Common myeloid progenitor, CD34-positive (primary cell): ENCODE results near the gene SLCO6A1.

ENCODE experiments used
- CTCF ChIA-PET: fragments of 350-600 bp; sonication (Branson Sonifier 250); formaldehyde crosslinking; loops from one replicate; lab custom pipeline; 2021; ENCODE audit warnings: antibody characterized with exemption; lab: Charles Lee
- POLR2A ChIA-PET: fragments of 350-600 bp; sonication (Branson Sonifier 250); formaldehyde crosslinking; loops from one replicate; lab custom pipeline; 2021; ENCODE audit warnings: antibody characterized with exemption; lab: Charles Lee
- DNase-seq, 3 donors: peaks; one replicate each; pipeline versions ENCODE4 v3.0.0 to v3.0.0-alpha.2; 2013
- H3K27ac ChIP-seq, 2 experiments: 1 replicate in 1 of 2; 2 replicates in 1 of 2; pipeline ENCODE4 v1.7.0; 2013; ENCODE audit warnings: inconsistent platforms in 2 of 2, low read length in 2 of 2, mild to moderate bottlenecking in 2 of 2, low read depth in 1 of 2, moderate library complexity in 1 of 2; ENCODE audit not compliant: severe bottlenecking in 2 of 2, insufficient read depth in 1 of 2, poor library complexity in 1 of 2
- H3K27me3 ChIP-seq, 5 experiments: replicated peaks in 2 of 5; 1 replicate in 3 of 5; 2 replicates in 2 of 5; pipeline versions ENCODE4 v1.6.1 to v1.7.0; 2013; ENCODE audit warnings: low read length in 4 of 5, mild to moderate bottlenecking in 2 of 5, moderate library complexity in 2 of 5, inconsistent platforms in 1 of 5; ENCODE audit not compliant: insufficient read depth in 5 of 5, control insufficient read depth in 4 of 5
- H3K36me3 ChIP-seq, 4 experiments: 1 replicate in 2 of 4; 2 replicates in 2 of 4; pipeline versions ENCODE4 v1.6.1 to v1.7.0; 2013; ENCODE audit warnings: low read length in 3 of 4, control low read depth in 1 of 4, mild to moderate bottlenecking in 1 of 4; ENCODE audit not compliant: control insufficient read depth in 4 of 4, insufficient read depth in 4 of 4
- H3K4me1 ChIP-seq, 4 experiments: 1 replicate in 3 of 4; 2 replicates in 1 of 4; pipeline versions ENCODE4 v1.6.1 to v1.7.1; 2013; ENCODE audit warnings: low read length in 3 of 4, mild to moderate bottlenecking in 3 of 4, control low read depth in 1 of 4, inconsistent platforms in 1 of 4, moderate library complexity in 1 of 4; ENCODE audit not compliant: control insufficient read depth in 4 of 4, insufficient read depth in 4 of 4; ENCODE audit errors: control extremely low read depth in 1 of 4
- H3K4me3 ChIP-seq, 7 experiments: 1 replicate in 4 of 7; 2 replicates in 3 of 7; pipeline versions ENCODE4 v1.5.1 to v1.7.0; 2013; ENCODE audit warnings: mild to moderate bottlenecking in 7 of 7, low read length in 6 of 7, moderate library complexity in 6 of 7, inconsistent platforms in 2 of 7, low read depth in 2 of 7, control low read depth in 1 of 7; ENCODE audit not compliant: insufficient read depth in 4 of 7, control insufficient read depth in 1 of 7; ENCODE audit errors: extremely low read depth in 1 of 7
- H3K9me3 ChIP-seq, 5 experiments: 1 replicate in 4 of 5; 2 replicates in 1 of 5; pipeline versions ENCODE4 v1.6.1 to v1.7.1; 2013; ENCODE audit warnings: low read length in 4 of 5, mild to moderate bottlenecking in 2 of 5, inconsistent platforms in 1 of 5, low read depth in 1 of 5, moderate library complexity in 1 of 5; ENCODE audit not compliant: control insufficient read depth in 4 of 5, insufficient read depth in 2 of 5; ENCODE audit errors: control extremely low read depth in 1 of 5
- WGBS: methylation state at CpG from one replicate; pipeline ENCODE4 v1.1.5; 2013; ENCODE audit not compliant: insufficient coverage; 5-methylcytosine and 5-hydroxymethylcytosine counted together

SLCO6A1 gene

GRCh38 chr5:102453716-102454115 is 45.1 kb downstream of the SLCO6A1 start:
- peak in 2 of 3 donors; percentile 9 to 33 for DNase-seq
- Histone ChIP-seq H3K27ac (no peak overlapping the region), H3K9me3 (peaks cover 0 to 6% (median 0%) of the 10 kb centered on the region in 5 experiments), H3K4me1 (peaks cover 0 to 5% (median 0%) of the 10 kb centered on the region in 4 experiments), H3K36me3 (no peaks in the 10 kb centered on the region), H3K27me3 (no peaks in the 10 kb centered on the region), H3K4me3 (peak overlapping the region in 1 of 7 experiments; percentile 30)
- CTCF ChIA-PET, result interaction anchor here (0.8 kb wide), 1 partner anchor 11 kb away, joined by 3 read pairs; no protein-coding TSS in a partner anchor
- POLR2A ChIA-PET, result no interaction called here

GRCh38 chr5:102451082-102451481 is 47.7 kb downstream of the SLCO6A1 start:
- ChIA-PET CTCF (interaction anchor here (1.0 kb wide), 1 partner anchor 106 kb away, joined by 3 read pairs; no protein-coding TSS in a partner anchor), POLR2A (no interaction called here)
- peaks cover 0 to 5% (median 0%) of the 10 kb centered on the region in 4 experiments for H3K4me1 ChIP-seq
- no peaks in the 10 kb centered on the region for H3K27me3 ChIP-seq
- no peaks in the 10 kb centered on the region for H3K36me3 ChIP-seq
- 97% methylated on average over 3 of the region's 3 CpGs for WGBS
- H3K27ac ChIP-seq, result no peak overlapping the region
- no peak overlapping the region for H3K4me3 ChIP-seq
- DNase-seq, result no peak
- peaks cover 0 to 6% (median 0%) of the 10 kb centered on the region in 5 experiments for H3K9me3 ChIP-seq

DNA sequence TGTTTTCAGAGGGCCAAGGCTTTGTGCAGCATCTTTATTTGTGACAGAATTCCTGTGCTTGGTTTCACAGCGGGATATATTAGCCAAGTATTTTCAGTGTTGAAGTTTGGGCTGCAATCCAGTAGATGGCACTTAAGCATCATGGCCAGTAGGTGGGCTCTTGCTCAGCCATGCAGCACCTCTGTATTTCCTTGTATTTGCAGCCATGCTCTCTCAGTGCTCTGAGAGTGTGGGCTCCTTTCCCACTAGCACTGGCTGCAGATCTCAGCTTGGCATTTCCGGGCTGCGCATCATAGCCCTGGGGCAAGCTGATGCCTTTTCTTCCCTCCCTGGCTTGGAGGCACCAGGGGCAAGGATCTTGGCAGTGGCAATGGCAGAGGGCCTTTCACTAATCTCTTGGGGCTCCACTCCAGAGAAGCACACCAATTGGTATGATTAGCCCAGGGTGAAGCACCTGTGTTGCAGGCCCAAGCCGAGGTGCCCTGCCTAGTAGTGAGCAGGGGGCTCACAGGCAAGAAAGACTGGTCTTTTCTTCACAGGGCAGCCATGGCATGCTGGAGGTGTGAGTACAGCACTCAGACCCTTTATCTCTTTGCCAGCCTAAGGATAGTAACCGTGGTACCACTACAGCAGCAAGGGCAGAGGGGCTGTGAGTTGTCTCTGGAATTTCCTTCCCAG is 48.3 kb downstream of the SLCO6A1 start:
- WGBS, result 85% methylated on average over 5 of the region's 5 CpGs
- peak in 1 of 3 donors; percentile 3 for DNase-seq
- POLR2A ChIA-PET, result no interaction called here

GRCh38 chr5:102433473-102433872 is 65.3 kb downstream of the SLCO6A1 start:
- Histone ChIP-seq H3K9me3 (peaks cover 0 to 5% (median 0%) of the 10 kb centered on the region in 5 experiments), H3K27ac (no peak overlapping the region), H3K4me1 (no peaks in the 10 kb centered on the region), H3K27me3 (no peaks in the 10 kb centered on the region), H3K36me3 (no peaks in the 10 kb centered on the region), H3K4me3 (no peak overlapping the region)
- 57% methylated on average over 2 of the region's 2 CpGs for WGBS
- CTCF ChIA-PET, result interaction anchor here (2.0 kb wide), 1 partner anchor 13 kb away, joined by 5 read pairs; no protein-coding TSS in a partner anchor
- POLR2A ChIA-PET, result no interaction called here
- DNase-seq, result no peak

More for the DNA sequence above, 48.3 kb downstream of the SLCO6A1 start:
- Histone ChIP-seq H3K27me3 (no peaks in the 10 kb centered on the region), H3K4me1 (peaks cover 0 to 5% (median 0%) of the 10 kb centered on the region in 4 experiments), H3K9me3 (peaks cover 0 to 6% (median 0%) of the 10 kb centered on the region in 5 experiments), H3K27ac (no peak overlapping the region), H3K4me3 (no peak overlapping the region), H3K36me3 (no peaks in the 10 kb centered on the region)
- CTCF ChIA-PET, result interaction anchor here (1.0 kb wide), 1 partner anchor 106 kb away, joined by 3 read pairs; no protein-coding TSS in a partner anchor

DNA sequence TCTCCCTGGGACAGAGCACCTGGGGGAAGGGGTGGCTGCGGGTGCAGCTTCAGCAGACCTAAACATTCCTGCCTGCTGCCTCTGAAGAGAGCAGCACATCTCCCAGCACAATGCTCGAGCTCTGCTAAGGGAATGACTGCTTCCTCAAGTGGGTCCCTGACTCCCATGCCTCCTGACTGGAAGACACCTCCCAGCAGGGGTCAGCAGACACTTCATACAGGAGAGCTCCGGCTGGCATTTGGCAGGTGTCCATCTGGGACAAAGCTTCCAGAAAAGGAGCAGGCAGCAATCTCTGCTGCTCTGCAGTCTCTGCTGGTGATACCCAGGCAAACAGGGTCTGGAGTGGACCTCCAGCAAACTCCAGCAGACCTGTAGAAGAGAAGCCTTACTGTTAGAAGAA is 77.2 kb downstream of the SLCO6A1 start:
- no peaks in the 10 kb centered on the region for H3K36me3 ChIP-seq
- ChIA-PET CTCF (no interaction called here), POLR2A (no interaction called here)
- WGBS, result 89% methylated on average over 3 of the region's 3 CpGs
- H3K9me3 ChIP-seq, result no peaks in the 10 kb centered on the region
- no peaks in the 10 kb centered on the region for H3K4me1 ChIP-seq
- H3K4me3 ChIP-seq, result no peak overlapping the region
- no peak overlapping the region for H3K27ac ChIP-seq
- no peaks in the 10 kb centered on the region for H3K27me3 ChIP-seq
- DNase-seq, result no peak

- H3K27me3 ChIP-seq, result no peaks in the 10 kb centered on the region
- no peaks in the 10 kb centered on the region for H3K36me3 ChIP-seq
- 100% methylated on average over 1 of the region's 1 CpG for WGBS
- ChIA-PET CTCF (no interaction called here), POLR2A (no interaction called here)
- H3K27ac ChIP-seq, result no peak overlapping the region
- no peaks in the 10 kb centered on the region for H3K9me3 ChIP-seq
- no peaks in the 10 kb centered on the region for H3K4me1 ChIP-seq
- no peak overlapping the region for H3K4me3 ChIP-seq
- DNase-seq, result no peak
These were observed 80.3 kb downstream of the SLCO6A1 start for GRCh38 chr5:102418531-102418930.

- H3K27me3 ChIP-seq, result no peaks in the 10 kb centered on the region
- H3K36me3 ChIP-seq, result no peaks in the 10 kb centered on the region
- POLR2A ChIA-PET, result no interaction called here
- H3K4me1 ChIP-seq, result no peaks in the 10 kb centered on the region
- no peak overlapping the region for H3K4me3 ChIP-seq
- DNase-seq, result no peak
- WGBS, result 96% methylated on average over 3 of the region's 6 CpGs
- H3K27ac ChIP-seq, result no peak overlapping the region
- CTCF ChIA-PET, result no interaction called here
- peaks cover 0 to 2% (median 0%) of the 10 kb centered on the region in 5 experiments for H3K9me3 ChIP-seq
These were observed 84.4 kb downstream of the SLCO6A1 start for GRCh38 chr5:102414448-102414847.
